Activated naive CD4-positive, alpha-beta T cell treated with anti-CD3 and anti-CD28 coated beads, Interleukin-2, amount 50 U/mL, for 16 hours (primary cell): Measurements from ENCODE around the gene ZNG1C.
"Not testable (repeated sequence)": the region's sequence is repeated elsewhere in the genome, so short reads cannot be mapped to it uniquely, and the experiment has no call there.

ENCODE experiments used
- DNase-seq: peaks from one replicate; pipeline ENCODE4 v3.0.0-alpha.2; 2020

Gene ZNG1C

GRCh38 chr9:68343992-68344391 lies 102.2 kb downstream of the ZNG1C start:
- not testable (repeated sequence) for DNase-seq
